Frontal cortex (tissue), 4 donors: Measurements from ENCODE around the gene SPEG. TPM values are rescaled to one million over a fixed set of nuclear protein-coding genes. Genes with fewer than 3 reads are reported as not detected.

ENCODE experiments used
- DNase-seq, 2 donors: peaks; one replicate each; pipeline ENCODE4 v3.0.0; 2012; ENCODE audit warnings: low spot score in 2 of 2
- FAIRE-seq: peaks from 2 replicates; lab custom pipeline; 2012; peaks lifted over from hg19 to GRCh38; lab: Jason Lieb, UNC
- total RNA-seq: library from RNA; depleted of rRNA; stranded (reverse); fragments of >200 nt; gene quantifications from one replicate; pipeline ENCODE4 v1.2.3, GENCODE V29; 2014
- donor health status: control.
- donor health status: control.
- donor health status: control.

SPEG gene
- total RNA-seq, 1 donor from 2014 or later: 13.0 TPM

- no peak for DNase-seq
- no peak for FAIRE-seq
These were observed 68.0 kb downstream of the SPEG start for GRCh38 chr2:219502618-219503017.

- DNase-seq (no peak), FAIRE-seq (no peak)
These were observed 70.9 kb downstream of the SPEG start for GRCh38 chr2:219505585-219505984.

DNA sequence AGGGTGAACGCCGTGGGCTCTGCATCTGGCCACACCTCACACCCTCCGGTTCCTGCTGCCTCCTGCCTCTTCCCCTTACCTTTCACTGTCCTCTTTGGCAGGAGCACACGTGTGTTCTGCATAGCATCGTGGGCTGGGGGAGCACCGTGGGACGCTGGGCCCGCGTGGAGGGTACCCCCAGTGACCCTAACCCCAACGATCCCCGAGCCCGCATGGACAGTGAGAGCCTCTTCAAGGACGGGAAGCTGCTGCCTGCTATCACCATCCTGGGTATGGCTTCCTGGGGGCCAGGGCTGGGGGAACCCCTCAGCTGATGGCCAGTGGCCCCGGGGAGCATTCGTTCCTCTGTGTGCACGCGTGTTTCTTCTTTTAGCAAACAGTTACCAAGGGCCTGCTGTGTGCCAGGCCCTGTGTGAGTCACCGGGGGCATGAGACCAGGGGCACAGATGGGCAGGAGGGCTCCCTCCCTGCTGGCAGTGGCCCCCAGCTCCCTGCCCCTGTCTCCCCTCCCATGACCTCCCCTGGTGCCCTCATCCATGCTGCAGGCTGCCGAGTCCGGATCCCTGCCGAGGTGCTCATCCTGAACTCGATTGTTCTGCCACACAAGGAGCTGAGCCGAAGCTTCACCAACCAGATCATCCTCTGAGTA is 71.6 kb downstream of the SPEG start:
- no peak for FAIRE-seq
- DNase-seq: no peak

GRCh38 chr2:219506802-219507526 is 72.3 kb downstream of the SPEG start:
- DNase-seq (no peak), FAIRE-seq (no peak)

GRCh38 chr2:219507581-219508443 is 73.2 kb downstream of the SPEG start:
- no peak for FAIRE-seq

DNA sequence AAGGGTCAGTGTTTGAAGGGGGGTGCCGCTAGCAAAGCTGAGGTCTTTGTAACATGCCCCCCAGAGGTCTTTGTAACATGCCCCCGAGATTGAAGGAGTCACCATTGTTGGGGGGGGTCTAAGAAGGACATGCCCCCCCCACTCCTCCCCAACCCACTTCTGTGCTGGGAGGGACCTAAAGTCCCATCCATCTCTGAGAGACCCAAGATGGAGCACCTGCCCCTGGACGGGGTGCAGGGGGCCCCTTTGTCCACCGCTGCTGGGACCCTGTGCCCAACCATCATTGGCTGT is 73.7 kb downstream of the SPEG start:
- no peak for DNase-seq
- no peak for FAIRE-seq

More at GRCh38 chr2:219507581-219508443, 73.2 kb downstream of the SPEG start:
- no peak for DNase-seq

DNA sequence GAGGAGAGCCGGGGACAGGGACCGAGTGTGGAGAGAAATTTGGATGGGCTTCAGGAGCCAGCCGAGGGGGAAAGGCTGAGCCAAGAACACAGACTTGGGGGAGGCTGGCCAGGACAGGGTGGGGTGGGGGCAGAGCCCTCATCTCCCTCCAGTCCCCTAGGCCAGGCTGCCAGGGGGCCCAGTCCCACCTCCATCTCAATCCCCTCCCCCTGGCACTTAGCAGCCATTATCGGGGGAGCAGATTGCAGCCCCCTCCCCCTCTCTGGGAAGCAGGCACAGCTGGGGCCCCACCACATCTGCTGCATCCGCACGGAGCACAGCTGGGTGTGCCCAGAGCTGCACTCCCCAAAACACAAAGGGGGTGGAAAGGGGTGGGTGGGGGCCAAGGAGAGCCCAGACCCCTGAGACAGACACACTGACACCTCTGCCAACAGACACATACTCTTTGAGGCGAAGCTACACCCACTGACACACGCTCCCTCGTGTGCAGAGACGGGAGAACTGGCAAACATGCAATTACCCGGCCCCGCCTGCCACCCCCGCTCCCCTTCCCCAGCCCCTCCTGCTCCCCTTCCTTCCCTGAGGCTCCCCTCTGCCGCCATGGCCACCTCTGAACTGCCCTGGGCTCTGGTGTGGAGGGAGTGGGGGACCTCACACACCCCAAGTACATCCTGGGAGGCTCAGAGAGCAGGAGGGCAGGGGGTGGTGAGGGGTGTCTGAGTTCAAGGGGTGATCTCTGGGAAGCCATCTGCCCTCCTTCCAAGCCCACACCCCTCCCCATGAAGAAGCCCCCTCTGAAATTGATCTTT is 74.5 kb downstream of the SPEG start:
- no peak for DNase-seq
- no peak for FAIRE-seq

- peak; percentile 66 to 71 for DNase-seq
- no peak for FAIRE-seq
These were observed 75.3 kb downstream of the SPEG start for GRCh38 chr2:219509780-219510511.

DNA sequence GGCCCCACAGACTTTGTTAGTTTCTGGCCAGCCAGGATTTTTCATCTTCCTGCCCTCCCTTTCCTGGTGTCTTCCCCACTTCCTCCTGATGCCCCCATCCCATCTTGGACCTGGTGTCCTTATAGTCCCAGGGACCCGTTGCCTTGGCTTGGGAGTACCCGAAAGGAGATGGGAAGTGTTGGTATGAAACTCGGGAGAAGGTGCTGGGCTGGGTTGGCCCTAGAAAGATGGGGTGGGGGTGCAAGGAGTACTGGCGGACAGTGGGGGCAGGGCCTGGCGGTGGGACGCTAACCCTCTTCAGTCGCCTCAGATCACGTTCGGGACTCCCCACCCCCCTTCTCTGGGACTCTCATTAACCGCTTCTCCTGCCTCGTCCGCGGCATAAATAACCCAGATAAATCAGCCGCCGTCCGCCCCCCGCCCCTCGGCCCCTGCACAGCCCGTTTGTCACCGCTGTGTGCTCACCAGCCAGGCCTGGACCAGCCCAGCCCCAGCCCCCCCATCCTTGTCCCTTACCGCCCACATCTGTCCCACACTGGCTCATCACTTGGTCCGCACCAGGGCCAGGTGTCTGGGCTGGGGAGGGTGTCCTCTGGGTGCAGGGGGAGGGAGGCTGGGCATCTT is 76.0 kb downstream of the SPEG start:
- DNase-seq (no peak), FAIRE-seq (no peak)

GRCh38 chr2:219511547-219512325 is 77.1 kb downstream of the SPEG start:
- FAIRE-seq (no peak), DNase-seq (no peak)

DNA sequence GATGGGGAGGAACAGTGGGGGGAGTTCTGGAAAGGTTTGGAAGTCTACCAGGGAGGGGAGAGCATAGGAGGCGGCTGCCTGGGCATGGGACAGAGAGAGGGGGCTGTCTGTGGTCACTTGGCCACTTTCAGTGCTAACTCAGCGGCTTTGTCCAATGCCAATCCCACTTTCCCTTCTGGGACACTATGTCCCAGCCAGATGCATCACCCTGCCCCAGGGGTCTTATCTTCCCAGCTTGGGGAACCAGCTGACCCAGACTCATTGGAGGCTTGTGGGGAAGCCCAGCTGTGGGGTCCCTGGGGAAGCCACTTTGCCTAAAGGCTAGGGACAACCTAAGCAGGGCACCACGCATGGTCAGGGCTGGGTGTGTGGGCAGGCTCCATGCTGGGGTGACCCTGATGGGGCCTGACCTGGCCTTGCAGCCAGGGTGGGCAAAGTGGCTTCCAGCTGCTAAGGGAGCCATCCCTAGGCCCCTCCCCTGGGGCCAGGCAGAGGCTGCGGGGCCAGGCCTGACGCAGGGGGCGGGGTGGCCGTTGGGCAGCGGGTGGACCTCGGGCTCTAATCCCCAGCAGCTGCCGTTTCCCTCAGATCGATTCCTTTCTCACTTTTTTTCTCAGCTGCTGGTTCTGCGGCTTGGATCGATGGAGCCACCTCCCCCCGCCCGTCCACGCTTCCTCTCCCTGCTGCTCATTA is 78.0 kb downstream of the SPEG start:
- FAIRE-seq (no peak), DNase-seq (no peak)

DNA sequence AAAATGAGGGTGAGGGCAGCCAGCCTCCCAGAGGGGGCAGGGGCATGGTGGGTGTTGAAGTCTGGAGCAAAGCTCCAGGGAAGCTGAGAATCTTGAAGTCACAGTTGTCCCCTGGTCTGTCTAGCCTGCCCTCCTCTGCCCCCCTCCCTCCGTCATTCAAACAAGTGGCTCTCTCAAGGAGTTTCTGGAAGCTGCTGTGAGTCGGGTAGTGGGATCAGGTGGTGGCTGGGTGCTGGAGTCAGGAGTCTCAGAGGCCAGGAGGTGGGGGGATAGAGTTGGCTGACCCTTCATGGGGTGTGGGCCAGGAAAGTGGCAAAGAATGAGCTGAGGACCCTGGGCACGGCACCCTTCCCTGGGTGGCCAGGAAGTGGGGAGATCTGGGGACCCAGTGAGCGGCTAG is 79.1 kb downstream of the SPEG start:
- FAIRE-seq (no peak), DNase-seq (no peak)

DNA sequence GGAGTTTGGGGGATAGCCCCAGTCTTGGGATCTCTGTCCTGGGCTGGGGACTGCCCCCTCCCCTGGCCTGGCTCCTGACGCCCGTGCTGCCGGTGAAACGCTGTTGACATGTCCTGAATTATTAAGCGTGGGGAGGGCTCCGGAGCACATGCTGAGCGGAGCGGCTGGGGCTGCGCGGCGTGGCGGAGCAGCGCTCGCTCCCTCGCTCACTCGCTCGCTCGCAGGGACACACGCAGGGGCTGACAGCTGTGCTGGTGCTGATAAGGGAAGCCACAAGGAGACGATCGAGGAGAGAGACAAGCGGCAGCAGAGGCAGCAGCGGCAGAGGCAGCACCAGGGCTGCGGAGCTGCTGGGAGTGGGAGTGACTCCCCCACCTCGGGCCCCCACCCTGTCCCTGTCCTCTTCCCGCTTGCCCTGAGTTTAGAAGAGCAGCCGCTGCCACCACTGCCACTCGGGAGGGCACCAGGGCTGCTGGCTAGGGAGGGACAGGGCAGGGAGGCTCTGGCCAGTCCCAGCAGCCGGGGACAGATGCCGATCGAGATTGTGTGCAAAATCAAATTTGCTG is 79.6 kb downstream of the SPEG start, which contains the start of gene ASIC4:
Gene ASIC4, plus strand, starts transcription at position 287 of the 566 bp plus-strand sequence. Its CDS starts 243 bp downstream, at position 530.
- no peak for FAIRE-seq
- peak in 1 of 2 donors; percentile 60 for DNase-seq

DNA sequence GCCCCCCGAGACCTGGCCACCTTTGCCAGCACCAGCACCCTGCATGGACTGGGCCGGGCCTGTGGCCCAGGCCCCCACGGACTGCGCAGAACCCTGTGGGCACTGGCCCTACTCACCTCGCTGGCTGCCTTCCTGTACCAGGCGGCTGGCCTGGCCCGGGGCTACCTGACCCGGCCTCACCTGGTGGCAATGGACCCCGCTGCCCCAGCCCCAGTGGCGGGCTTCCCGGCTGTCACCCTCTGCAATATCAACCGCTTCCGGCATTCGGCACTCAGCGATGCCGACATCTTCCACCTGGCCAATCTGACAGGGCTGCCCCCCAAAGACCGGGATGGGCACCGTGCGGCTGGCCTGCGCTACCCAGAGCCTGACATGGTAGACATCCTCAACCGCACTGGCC is 80.2 kb downstream of the SPEG start:
- no peak for FAIRE-seq

DNA sequence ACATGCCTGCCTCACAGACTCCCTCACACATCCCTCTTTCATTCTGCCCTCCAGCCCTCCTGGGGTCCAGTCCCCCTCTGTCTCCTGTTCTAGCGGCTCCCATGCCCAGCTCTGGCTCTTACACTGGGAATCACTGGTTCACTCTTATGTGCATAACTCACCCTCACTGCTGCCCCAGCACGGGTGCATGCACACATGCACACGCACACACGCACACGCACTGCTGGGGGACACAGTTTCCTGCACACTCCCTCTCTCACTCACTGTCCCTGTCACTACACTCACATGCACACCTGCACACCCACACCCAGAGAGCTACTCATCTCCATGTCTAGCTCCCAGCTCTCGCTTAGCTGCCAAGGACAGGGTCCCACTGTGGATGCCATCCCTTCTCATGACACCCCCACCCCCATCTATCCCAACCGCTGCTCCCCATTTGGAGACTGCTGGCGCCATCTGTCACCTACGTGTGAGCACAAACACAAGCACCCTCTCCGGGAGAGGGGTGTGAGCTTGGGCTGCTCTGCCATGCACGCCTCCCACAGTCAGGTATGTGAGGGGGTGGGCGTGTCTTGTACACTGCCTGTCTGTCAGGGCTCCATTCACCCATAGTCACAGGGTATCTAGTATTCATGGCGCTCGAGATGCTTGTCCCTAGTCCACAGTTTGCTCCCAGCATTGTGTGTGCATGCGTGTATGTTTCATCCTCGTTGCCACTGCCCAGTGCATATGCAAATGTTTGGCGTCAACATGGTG is 81.4 kb downstream of the SPEG start:
- FAIRE-seq: no peak
- DNase-seq: no peak

More for the DNA sequence above, 80.2 kb downstream of the SPEG start:
- DNase-seq: no peak

DNA sequence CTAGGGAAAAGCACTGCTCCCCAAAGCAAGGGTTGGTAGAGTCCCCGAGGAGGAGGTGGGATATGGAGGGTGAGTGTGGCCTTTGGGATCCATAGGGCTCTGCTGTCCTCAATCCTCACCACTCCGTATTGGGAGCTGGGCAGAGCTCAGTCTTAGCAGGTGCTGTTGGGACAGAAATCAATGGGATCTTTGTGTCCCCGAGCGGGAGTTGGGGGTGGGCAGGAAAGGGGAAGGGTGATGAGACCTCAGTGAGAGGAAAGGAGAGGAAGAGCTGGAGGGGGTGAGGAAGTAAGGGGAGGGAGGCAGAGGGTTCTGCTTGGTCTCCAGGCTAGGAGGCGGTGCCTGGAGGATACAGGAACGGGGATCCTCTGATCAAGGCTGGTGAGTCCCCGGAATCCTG is 82.2 kb downstream of the SPEG start:
- FAIRE-seq: no peak
- no peak for DNase-seq
